Stimulated activated CD4-positive, alpha-beta T cell treated with anti-CD3 and anti-CD28 coated beads, Interleukin-1b, Interleukin-23, amount 100 ng/mL, for 4 hours (primary cell): ENCODE measurements around the gene SMYD3.
"Not testable (repeated sequence)": the region's sequence is repeated elsewhere in the genome, so short reads cannot be mapped to it uniquely, and the experiment has no call there.

Source experiments
- DNase-seq, 2 donors: peaks; one replicate each; pipeline ENCODE4 v3.0.0-alpha.2; 2020; ENCODE audit warnings: low read depth in 2 of 2

The SMYD3 gene

DNA sequence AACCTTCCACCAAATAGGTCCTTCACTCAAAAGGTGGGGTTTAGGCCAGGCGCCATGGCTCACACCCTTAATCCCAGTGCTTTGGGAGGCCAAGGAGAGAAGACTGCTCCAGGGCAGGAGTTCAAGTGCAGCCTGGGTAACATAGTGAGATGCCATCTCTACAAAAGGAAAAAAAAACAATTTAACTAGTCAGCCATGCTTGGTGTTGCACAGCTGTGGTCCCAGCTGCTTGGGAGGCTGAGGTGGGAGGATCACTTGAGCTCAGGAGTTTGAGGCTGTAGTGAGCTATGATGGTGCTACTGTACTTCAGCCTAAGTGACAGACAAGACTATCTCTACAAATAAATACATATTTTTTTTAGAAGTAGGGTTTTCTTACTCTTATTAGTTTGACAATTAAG lies 734.8 kb downstream of the SMYD3 start:
- no peak for DNase-seq

DNA sequence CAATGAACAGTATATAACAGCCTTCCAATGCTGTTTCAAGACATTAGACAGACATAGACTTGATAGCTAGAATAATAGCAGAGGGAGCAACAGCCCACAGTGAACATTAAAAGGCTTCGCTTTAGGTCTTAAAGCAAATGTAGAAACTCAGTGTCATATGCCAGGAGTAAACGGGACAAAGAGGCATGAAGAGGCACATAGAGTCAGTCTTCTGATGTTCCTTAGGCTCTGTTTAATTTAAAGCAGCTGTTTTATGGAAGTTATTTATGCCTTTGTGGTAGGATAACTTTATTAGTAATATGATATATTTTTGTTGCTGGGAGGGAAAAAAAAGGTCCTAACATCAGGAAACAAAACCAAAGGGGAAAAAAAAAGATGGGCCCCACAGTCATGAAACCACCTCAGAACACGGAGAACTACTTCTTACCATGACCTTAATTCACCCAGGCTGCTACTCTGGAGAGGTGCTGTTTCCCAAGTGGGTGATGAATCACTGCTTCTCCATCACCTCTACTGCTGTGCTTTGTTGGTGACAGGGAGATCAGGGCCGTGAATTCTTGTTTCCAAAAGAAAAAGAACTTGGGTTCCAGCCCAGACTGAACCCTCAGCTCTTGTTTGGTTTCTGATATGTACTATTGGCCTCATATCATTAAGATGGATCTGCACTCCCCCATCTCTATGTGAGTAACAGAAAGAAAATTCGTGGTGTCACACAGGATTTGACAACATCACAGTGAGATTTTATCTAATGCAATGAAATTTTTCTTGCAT lies 735.4 kb downstream of the SMYD3 start:
- no peak for DNase-seq

DNA sequence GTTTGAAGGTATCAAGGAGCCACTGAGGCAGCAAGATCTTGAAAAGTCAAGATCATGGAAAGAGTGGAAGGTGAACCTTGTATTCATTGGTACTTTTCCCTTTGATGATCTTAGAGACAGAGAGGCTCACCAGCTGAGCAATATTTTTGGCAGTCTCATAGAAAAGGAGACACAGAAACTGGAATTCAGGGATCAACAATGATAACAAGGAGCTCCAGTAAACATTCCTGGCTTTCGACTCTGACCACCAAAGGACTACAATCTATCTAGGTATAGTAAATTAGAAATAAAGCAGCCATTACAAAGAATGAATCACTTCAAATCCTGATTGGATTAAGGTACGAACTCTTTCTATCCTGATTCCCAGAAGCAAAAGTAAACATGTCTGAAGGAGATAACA lies 736.9 kb downstream of the SMYD3 start:
- no peak for DNase-seq

DNA sequence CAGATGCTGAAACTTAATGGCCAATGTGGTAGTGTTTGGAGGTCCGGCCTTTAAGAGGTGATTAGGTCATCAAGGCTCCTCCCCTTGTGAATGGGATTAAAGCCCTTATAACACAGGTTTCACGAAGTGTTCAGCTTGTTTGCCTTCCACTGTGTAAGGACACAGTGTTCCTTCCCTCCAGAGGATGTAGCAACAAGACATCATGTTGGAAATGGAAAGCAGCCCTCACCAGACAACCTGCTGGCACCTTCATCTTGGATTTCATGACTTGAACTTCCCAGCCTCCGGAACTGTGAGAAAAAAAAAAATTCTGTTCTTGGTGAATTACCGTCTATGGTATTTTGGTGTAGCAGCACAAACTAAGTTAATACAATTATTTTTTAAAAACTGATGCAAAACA lies 738.5 kb downstream of the SMYD3 start:
- no peak for DNase-seq

DNA sequence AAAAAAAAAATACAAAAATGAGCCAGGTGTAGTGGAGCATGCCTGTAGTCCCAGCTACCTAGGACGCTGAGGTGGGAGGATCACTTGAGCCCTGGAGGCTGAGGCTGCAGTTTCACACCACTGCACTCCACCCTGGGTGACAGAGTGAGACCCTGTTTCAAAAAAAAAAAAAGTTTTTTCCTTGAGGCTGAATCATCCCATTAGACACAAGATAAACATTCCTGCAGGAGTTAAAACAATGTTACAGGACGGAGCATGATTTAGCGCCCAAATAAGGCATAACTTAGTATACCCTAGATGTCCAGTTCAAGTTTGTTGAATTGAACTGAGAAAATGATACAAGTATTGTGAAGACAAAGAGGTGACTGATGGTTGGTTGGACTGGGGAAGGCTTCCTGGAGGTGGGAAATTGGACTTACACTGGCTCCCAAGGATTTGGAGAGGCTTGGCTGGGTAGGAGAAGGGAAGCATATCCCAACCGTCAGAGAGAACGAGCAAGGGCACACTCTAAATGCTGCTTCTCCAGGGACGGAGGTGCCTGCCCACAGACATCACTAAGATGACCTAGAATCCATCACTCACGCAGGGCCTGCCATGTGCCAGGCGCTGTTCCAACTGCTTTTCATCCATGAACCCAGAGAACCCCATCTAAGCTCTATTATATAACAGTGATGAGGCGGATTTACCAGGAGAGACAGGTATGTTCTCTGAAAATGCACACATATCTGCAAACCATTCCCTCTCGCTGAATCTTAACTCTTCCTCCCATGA lies 741.7 kb downstream of the SMYD3 start:
- no peak for DNase-seq

DNA sequence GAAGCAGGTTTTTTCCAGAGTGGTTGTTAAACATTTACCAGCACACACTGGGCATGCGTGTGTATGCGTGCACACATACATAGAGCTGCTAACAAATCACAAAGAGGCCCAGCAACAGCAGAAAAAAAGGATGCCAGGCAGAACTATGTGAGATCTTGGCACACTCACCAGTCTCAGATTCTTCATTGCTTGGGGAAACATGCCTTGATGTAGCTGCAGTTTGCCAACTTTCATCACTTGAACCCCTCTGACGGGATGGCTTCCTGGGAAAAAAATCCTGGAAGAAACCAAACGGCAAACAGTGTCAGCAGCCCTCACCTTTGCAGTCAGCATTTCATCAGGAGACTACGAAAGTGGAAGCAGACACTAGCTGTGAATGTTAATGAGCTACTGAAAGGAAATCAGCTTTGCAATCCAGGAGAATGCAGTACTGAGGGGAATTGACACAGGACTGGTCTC lies 743.2 kb downstream of the SMYD3 start:
- no peak for DNase-seq

DNA sequence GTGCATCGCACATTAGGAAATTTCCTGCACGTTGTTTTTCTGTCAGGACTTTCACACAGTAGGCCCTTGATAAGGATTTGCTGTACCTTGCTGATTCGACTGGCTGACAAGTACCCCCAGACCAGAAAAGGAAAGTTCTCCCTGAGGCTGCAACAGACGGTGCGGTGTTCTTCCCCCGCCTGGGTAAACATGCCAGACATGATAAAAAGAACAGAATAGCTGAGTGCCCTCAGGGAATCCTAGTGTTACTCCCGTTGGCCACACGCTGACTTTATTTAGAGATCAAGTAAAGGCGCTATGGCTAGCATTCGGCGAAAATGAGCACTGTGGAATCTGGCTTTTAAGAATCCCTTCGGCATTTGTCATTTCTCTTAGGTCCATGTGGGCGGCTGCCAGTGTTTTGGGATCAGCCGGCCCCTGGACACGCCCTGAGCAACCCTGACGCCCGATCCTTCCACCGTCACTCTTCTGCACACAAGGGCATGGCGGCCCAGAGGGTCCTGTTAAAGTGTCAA lies 744.6 kb downstream of the SMYD3 start:
- no peak for DNase-seq

DNA sequence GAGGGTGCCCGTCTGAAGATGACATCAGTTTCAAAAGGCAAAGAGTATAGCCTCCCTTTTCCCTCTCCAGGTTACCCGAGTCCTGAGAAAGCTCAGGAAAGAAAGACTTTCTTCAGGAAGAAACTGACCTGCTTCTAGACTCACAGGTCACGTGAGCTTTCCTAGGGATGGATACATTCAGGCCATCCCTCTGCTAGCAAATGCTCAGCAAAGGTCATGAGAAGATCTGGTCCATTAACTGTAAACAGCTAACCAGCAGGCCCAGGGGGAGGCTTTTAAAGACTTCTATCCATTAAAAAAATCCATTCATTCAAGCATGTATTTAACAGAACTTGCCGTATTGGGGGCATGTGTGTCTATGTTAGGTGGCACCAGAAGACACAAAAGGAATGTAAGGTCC lies 746.8 kb downstream of the SMYD3 start:
- no peak for DNase-seq

DNA sequence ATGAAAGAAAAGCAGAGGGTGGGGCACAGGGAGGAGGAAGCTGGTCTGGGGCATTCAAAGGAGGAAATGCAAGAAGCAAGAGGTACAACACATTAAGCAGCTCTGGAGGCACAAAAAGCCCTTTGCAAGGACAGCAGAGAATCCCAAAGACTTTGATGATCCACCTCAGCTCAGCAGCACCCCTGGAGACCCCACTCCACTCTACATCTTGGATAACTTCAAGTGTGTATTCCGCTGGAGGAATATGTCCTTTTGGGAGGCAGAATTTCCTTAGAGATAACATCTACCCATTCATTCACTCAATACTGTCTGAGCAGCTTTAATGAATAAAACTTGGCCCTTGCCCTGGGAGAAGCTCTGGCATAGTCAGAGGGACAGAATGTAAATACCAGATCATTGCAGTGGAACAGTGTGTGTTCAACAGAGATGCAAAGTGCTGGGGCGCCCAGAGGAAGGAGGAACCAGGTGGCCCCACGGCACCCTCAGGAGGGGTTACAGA lies 752.6 kb downstream of the SMYD3 start:
- no peak for DNase-seq

DNA sequence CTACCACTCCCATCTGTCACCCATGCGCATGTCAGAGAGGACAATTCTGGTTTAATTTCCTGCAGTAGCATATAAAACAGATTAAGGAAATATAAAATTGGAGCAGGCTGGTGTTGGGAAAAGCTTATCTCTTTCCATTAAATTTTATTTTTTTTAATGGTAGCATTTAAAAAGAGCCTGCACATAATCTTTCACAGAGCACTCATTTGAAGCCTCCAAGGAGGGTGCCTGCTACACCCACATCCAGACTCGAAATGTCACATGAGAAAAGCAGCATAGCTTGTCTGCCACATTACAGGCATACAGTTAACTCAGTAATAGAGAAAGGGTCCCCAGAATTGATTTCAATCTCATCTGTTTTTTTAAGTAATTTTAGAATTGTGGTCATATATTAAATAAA lies 753.3 kb downstream of the SMYD3 start:
- DNase-seq = no peak

DNA sequence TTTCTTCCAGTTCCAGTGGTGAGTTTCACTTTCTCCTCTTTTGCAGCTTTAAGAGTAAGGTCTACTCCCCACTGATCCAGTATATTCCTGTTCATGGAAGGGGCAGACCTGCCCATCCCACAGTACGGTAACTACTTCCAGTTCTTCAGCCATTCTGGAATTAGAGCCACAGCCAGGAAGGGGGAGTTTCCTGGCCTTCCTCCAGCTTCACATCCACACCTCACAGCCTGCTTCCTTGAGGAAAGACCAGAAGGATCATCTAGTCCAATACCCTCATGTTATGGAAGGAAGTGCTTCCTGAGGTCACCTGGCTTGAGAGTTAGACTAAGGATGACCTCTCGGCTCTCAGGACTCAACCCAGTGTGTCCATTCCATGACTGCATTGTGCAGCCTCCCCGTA lies 754.5 kb downstream of the SMYD3 start:
- no peak for DNase-seq

DNA sequence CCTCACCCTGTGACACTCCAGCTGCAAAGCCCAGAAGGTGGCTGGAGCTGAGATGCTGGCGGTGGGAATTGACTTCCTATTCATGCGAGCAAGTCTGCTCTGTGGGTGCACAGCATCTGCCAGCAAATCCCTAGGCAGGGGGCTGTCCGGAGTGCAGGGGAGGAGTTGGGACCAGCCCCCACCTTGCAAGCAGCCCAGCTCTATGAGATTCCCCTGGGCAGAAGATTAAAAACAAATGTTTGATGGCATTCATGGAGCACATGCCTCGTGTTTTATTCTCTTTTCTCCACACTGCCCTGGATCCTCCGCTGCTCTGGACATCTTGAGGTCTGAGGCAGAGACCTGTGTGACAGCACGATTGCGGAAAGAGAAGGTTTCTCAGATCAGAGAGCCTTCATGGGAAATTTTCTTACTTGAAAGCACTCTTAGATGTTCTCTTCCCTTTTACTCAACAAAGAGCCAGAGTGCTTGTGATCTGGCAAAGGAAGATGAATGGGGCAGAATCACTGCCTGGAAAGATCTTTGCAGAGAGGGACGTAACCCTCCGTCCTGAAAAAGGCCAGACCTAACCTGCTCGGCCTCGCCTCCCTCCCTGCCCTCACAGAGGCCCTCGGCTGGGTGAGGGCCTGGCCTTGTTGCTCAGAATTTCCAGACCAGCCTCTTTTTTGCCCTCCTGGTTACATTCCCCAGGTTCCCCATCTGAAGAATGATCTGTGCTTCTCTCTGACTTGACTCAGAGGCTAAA lies 755.2 kb downstream of the SMYD3 start:
- no peak for DNase-seq

DNA sequence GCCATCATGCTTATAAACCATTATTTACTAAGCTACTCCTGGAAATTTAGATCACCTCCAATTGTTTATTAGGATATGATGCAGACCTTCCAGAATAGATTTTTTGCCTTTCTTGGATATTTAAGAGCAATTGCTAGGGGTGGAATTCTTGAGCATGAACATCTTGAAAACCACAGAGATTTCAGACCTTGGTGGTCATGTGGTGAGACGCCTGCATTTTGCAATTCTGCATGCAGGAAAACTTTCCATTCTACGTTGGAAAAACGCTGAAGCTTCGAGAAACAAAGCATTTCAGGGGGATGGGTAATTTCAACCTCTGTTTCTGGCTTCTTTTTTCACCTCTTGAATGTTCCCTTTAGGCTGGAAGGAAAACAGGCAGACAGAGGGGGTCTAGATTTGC lies 756.0 kb downstream of the SMYD3 start:
- no peak for DNase-seq

DNA sequence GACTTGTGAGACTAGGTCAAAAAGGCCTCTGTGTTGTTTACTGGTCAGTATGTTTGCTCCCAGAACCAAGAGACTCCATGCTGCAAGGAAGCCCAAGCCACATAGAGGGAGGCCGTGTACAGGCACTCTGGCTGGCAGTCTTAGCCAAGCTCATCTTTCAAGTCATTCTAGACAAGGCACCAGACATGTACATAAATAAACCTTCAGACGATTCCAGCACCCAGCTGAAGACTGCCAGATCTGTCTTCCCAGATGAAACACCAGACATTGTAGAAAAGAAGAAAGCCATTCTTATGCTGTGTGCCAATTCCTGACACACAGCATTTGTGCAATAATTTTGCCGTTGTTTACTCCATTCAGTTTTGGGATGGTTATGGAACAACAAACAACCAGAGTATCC lies 756.8 kb downstream of the SMYD3 start:
- no peak for DNase-seq

DNA sequence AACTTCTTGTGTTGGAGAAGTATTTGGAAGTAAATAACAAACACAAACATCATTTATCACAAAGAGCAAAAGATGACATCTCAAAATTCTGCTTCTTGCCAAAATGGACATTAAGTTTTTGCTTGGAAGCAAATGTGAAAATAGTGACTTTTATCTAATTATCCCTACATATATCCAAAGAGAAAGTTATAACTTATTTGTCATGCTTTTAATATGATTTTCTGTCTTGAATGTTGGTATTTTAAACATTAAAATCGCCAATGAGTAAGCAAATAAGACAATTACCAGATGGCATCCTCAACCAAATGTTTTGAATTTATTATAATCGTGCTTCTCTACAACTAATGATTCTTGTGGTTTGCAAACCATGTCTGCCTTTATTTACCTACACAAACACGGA lies 758.0 kb downstream of the SMYD3 start:
- no peak for DNase-seq

DNA sequence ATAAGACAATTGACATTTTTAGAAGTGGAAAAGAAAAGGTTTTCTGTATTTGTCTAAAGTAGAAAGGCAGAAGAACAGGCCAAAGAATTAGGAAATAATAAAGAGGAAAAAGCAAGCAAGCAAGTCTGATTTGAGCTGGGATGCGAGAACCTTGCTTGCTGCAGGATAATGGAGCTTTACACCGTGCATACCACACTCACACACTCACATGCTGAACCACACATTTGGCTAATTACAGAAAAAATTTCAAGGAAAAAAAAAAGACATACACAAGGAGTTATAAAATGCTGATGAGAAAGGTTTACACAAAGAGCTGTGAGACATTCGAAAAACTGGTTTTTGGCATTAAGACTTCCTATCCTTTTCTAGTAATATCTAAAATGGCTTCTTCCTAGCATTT lies 758.4 kb downstream of the SMYD3 start:
- DNase-seq = no peak

DNA sequence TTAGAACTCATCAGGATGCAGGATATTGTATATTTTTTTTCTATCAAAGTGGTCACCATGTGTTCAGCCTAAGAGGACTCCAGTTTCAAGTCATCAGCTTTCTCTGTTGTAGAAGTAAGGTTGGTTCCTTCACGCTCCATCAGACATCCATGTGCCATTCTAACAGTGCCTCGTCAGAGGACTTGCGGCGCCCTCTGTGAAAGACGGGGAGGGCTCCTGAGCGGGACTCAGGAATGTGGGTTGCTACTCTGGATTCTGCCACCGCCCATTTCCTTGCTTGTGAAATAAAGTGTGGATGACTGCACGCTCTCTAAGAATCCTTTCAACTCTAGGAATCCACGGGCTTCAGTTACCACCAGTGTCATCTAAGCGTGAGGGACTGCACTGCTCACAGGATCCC lies 758.8 kb downstream of the SMYD3 start:
- DNase-seq = no peak

DNA sequence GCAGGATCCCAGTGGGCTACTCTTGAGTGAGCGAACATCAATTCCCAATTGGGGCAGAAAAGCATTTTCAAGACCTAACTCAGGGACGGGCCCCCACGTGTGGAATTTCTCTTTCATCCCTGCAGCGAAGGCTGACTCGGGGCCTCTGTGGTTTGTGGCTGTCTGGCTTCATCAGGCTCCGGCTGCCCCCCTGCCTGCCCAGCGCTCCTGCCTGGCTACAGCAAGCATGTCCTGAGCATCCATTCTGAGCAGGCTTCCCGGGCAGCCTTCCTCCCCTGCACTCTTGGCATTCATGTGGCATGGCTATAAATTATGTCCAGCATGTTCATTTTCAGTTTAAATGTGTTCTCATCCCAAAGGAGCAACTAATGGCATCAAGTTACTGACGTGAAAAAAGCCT lies 764.2 kb downstream of the SMYD3 start:
- no peak for DNase-seq

DNA sequence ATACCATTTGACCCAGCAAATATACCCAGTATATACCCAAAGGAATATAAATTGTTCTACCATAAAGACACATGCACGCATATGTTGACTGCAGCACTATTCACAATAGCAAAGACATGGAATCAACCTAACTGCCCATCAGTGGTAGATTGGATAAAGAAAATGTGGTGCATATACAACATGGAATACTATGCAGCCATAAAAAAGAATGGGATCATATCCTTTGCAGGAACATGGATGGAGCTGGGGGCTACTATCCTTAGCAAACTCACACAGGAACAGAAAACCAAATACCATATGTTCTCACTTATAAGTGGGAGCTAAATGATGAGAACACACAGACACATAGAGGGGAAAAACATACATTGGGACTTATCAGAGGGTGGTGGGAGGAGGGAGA lies 766.7 kb downstream of the SMYD3 start:
- DNase-seq = not testable (repeated sequence)

DNA sequence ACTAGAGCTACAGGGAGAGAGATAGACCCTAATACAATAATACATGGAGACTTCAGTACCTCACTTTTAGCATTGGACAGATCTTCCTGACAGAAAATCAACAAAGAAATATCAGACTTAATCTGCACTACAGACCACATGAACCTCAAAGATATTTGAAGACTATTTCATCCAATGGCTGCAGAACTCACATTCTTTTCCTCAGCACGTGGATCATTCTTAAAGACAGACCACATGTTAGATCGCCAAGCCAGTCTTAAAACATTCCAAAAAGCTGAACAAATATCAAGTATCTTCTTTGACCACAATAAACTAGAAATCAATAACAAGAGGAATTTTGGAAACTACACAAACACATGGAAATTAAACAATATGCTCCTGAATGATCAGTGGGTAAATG lies 776.3 kb downstream of the SMYD3 start:
- DNase-seq = no peak

DNA sequence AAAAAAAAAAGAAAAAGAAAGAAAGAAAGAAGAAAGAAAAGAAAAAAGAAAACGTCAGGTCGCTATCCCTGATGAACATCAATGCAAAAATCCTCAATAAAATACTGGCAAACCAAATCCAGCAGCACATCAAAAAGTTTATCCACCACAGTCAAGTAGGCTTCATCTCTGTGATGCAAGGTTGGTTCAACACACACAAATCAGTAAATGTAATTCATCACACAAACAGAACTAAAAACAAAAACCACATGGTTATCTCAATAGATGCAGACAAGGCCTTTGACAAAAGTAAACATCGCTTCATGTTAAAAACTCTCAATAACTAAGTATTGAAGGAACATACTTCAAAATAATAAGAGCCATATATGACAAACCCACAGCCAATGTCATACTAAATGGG lies 779.0 kb downstream of the SMYD3 start:
- not testable (repeated sequence) for DNase-seq

DNA sequence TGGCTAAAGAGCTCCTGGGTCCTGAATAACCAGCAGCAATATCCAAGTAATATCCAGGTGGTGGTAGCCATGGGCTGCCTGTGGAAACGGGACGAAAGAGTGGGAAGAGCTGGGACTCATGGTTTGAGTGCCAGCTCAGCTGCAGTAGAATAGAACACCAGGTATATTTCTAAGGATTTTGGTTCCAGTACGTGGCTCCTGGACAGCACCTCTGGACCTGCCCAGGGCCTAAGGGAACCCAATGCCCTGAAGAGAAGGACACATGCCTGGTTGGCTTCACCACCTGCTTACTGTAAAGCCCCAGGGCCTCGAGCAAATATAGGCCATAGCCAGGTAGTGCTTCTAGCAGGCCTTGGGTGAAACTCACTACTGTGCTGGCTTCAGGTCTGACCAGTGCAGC lies 785.6 kb downstream of the SMYD3 start:
- no peak for DNase-seq
